ENCODE results near the gene RETREG3.

DNA sequence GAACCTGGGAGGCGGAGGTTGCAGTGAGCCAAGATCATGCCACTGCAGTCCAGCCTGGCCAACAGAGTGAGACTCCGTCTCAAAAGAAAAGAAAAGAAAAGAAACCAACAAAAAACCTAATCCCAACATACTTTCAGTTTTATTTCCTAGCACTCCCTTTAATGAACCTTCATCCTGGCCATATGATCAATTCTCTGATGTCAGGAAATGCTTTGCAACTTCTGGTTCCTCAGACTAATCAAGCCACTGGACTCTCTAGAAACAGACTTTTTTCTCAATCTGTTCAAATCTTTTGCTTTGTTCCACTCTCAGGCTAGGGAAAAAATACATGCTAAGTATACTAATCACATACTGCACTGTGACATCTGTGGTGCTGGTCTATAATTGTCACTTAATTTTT lies 18.3 kb downstream of the RETREG3 start:
- no peak for TF ChIP-seq CTCF (IDR thresholded peaks at IDR 0.05; ENCODE audit: low read length)
- TF ChIP-seq EZH2 (IDR thresholded peaks at IDR 0.05; ENCODE audit: borderline replicate concordance, low read length), result no peak
